Left colon (tissue), 2 donors: ENCODE measurements around the gene PKHD1. TPM values are rescaled to one million over a fixed set of nuclear protein-coding genes. Genes with fewer than 3 reads are reported as not detected.
A peak's percentile ranks its signal among the peaks of the same experiment; 100 is the strongest.
"Not testable (repeated sequence)": the region's sequence is repeated elsewhere in the genome, so short reads cannot be mapped to it uniquely, and the experiment has no call there.

Source experiments
- ATAC-seq: fragments of 200-7000 bp; cut with Tn5 transposase; one replicate; pipeline ENCODE4 v1.9.1; 2020; ENCODE audit warnings: mild to moderate bottlenecking, moderate library complexity
- DNase-seq, 2 donors: peaks; one replicate each; pipeline ENCODE4 v3.0.0-alpha.2; 2020
- intact Hi-C, 2 donors: fragments of 100-400 bp; cut with DNase I in 1 of 2; cut with micrococcal nuclease in 1 of 2; formaldehyde crosslinking; loops; one replicate each; pipeline versions ENCODE4 v1.11.2 to v1.14.0; 2022; cut with DNase I, micrococcal nuclease
- total RNA-seq, 2 donors: library from RNA; stranded (reverse); fragmentation: NEBNext Ultra II Directional; extraction: Animal tissue kit (Norgen Biotek cat#: 25700); gene quantifications; one replicate each; pipeline ENCODE4 v1.2.1, GENCODE V29; 2021
- donor health status: DM: no; HTN: no; CAD: no.
- donor health status: DM: yes; HTN: yes; CAD: no.

Gene PKHD1
- total RNA-seq, 2 donors from 2014 or later = 0.12 to 0.20 TPM

- intact Hi-C loops = no loop called here
- ATAC-seq (no peak), DNase-seq (no peak)
Observed at GRCh38 chr6:51901766-51902764, 185.3 kb downstream of the PKHD1 start.

- intact Hi-C loops = no loop called here
- ATAC-seq = no peak
- no peak for DNase-seq
Observed at GRCh38 chr6:51893366-51893765, 194.0 kb downstream of the PKHD1 start.

GRCh38 chr6:51892750-51893149 is 194.7 kb downstream of the PKHD1 start:
- ATAC-seq = no peak
- DNase-seq = no peak

GRCh38 chr6:51892339-51892738 is 195.1 kb downstream of the PKHD1 start:
- intact Hi-C loops = no loop called here
- ATAC-seq (no peak), DNase-seq (no peak)

More at GRCh38 chr6:51892750-51893149, 194.7 kb downstream of the PKHD1 start:
- intact Hi-C loops = no loop called here

- ATAC-seq = no peak
- DNase-seq = no peak
- intact Hi-C loops = no loop called here
Observed at GRCh38 chr6:51891784-51892183, 195.6 kb downstream of the PKHD1 start.

- intact Hi-C loops = no loop called here
- ATAC-seq = no peak
- DNase-seq = no peak
Observed at GRCh38 chr6:51887859-51888258, 199.6 kb downstream of the PKHD1 start.

GRCh38 chr6:51885957-51886356 is 201.5 kb downstream of the PKHD1 start:
- intact Hi-C loops = no loop called here
- ATAC-seq (no peak), DNase-seq (no peak)

- ATAC-seq (no peak), DNase-seq (no peak)
- intact Hi-C loops = no loop called here
Observed at GRCh38 chr6:51868591-51869355, 218.6 kb downstream of the PKHD1 start.

- intact Hi-C loops = no loop called here
- ATAC-seq = no peak
- DNase-seq = no peak
Observed at GRCh38 chr6:51866867-51867266, 220.5 kb downstream of the PKHD1 start.

GRCh38 chr6:51865996-51866395 is 221.4 kb downstream of the PKHD1 start:
- no peak for ATAC-seq
- DNase-seq = no peak
- intact Hi-C loops = no loop called here

GRCh38 chr6:51865176-51865575 is 222.2 kb downstream of the PKHD1 start:
- intact Hi-C loops = no loop called here
- no peak for ATAC-seq
- DNase-seq = no peak

GRCh38 chr6:51857134-51857533 is 230.3 kb downstream of the PKHD1 start:
- DNase-seq (no peak), ATAC-seq (no peak)
- intact Hi-C loops = loop anchor here in 1 of 2 donors (5.0 kb wide), 1 partner anchor 165 kb away; no protein-coding TSS in a partner anchor

GRCh38 chr6:51856508-51856907 is 230.9 kb downstream of the PKHD1 start:
- no peak for ATAC-seq
- DNase-seq = no peak
- intact Hi-C loops = loop anchor here in 1 of 2 donors (5.0 kb wide), 1 partner anchor 166 kb away; no protein-coding TSS in a partner anchor

- ATAC-seq (peak; percentile 48), DNase-seq (no peak)
- intact Hi-C loops = loop anchor here in 1 of 2 donors (5.0 kb wide), 1 partner anchor 167 kb away; no protein-coding TSS in a partner anchor
Observed at GRCh38 chr6:51855310-51856082, 231.9 kb downstream of the PKHD1 start.

GRCh38 chr6:51854876-51855275 is 232.5 kb downstream of the PKHD1 start:
- ATAC-seq = no peak
- intact Hi-C loops = loop anchor here in 1 of 2 donors (5.0 kb wide), 1 partner anchor 167 kb away; no protein-coding TSS in a partner anchor
- DNase-seq = no peak

GRCh38 chr6:51854347-51854746 is 233.1 kb downstream of the PKHD1 start:
- DNase-seq = no peak
- intact Hi-C loops = no loop called here
- no peak for ATAC-seq

GRCh38 chr6:51853109-51853508 is 234.3 kb downstream of the PKHD1 start:
- ATAC-seq, DNase-seq, intact Hi-C loops: not testable (repeated sequence)

- DNase-seq = no peak
- ATAC-seq = no peak
- intact Hi-C loops = no loop called here
Observed at GRCh38 chr6:51846531-51846930, 240.9 kb downstream of the PKHD1 start.

GRCh38 chr6:51844336-51844735 is 243.1 kb downstream of the PKHD1 start:
- intact Hi-C loops = no loop called here
- ATAC-seq (no peak), DNase-seq (no peak)
